Vagina (tissue), 2 donors: ENCODE measurements around the gene B4GALT4. TPM values are rescaled to one million over a fixed set of nuclear protein-coding genes. Genes with fewer than 3 reads are reported as not detected.
"Not testable (repeated sequence)": the region's sequence is repeated elsewhere in the genome, so short reads cannot be mapped to it uniquely, and the experiment has no call there.

Experiments used
- DNase-seq, 2 donors: peaks; one replicate each; pipeline ENCODE4 v3.0.0-alpha.2; 2017; ENCODE audit errors: extremely low spot score in 2 of 2
- H3K27ac ChIP-seq: fragments of 200-600 bp; sonication (generic); one replicate; pipeline ENCODE4 v1.5.1; 2019
- H3K27me3 ChIP-seq: fragments of 200-600 bp; sonication (generic); one replicate; pipeline ENCODE4 v1.5.1; 2019
- H3K36me3 ChIP-seq, 2 donors: fragments of 200-600 bp; sonication (generic); one replicate each; pipeline ENCODE4 v1.5.1; 2017 to 2019
- H3K4me1 ChIP-seq: fragments of 200-600 bp; sonication (generic); one replicate; pipeline ENCODE4 v1.5.1; 2019
- H3K4me3 ChIP-seq, 2 donors: fragments of 200-600 bp; sonication (generic); 1 replicate in 1 of 2; 2 replicates in 1 of 2; pipeline ENCODE4 v1.5.1; 2016 to 2019
- H3K9me3 ChIP-seq: fragments of 200-600 bp; sonication (generic); one replicate; pipeline ENCODE4 v1.5.1; 2019
- POLR2A ChIP-seq, 2 donors: fragments of 450-650 bp; IDR thresholded peaks; one replicate each; pipeline ENCODE4 v1.6.1; 2017; ENCODE audit warnings: antibody characterized with exemption in 2 of 2, mild to moderate bottlenecking in 2 of 2, moderate library complexity in 2 of 2
- POLR2AphosphoS5 ChIP-seq, 2 donors: sonication (generic); formaldehyde crosslinking; IDR thresholded peaks; one replicate each; pipeline ENCODE4 v1.9.0; 2017; ENCODE audit warnings: antibody characterized with exemption in 2 of 2, mild to moderate bottlenecking in 2 of 2, low read depth in 1 of 2; ENCODE audit not compliant: insufficient read depth in 1 of 2
- intact Hi-C: fragments of 100-400 bp; cut with DNase I; formaldehyde crosslinking; loops from one replicate; pipeline ENCODE4 v1.15.1; 2023
- total RNA-seq: library from RNA; depleted of rRNA; stranded (reverse); fragments of >200 nt; gene quantifications from one replicate; pipeline ENCODE4 v1.2.3, GENCODE V29; 2016
- TF ChIP-seq, protein P1 (sequence below), 3 experiments: fragments of 450-650 bp in 2 of 3; fragments of 200-600 bp in 1 of 3; sonication (generic) in 1 of 3; IDR thresholded peaks; one replicate each; pipeline ENCODE4 v1.5.1; 2017 to 2019; ENCODE audit warnings: antibody characterized with exemption in 3 of 3, mild to moderate bottlenecking in 2 of 3, moderate library complexity in 2 of 3

B4GALT4 gene
- total RNA-seq, 1 donor from 2014 or later = 12.0 TPM

DNA sequence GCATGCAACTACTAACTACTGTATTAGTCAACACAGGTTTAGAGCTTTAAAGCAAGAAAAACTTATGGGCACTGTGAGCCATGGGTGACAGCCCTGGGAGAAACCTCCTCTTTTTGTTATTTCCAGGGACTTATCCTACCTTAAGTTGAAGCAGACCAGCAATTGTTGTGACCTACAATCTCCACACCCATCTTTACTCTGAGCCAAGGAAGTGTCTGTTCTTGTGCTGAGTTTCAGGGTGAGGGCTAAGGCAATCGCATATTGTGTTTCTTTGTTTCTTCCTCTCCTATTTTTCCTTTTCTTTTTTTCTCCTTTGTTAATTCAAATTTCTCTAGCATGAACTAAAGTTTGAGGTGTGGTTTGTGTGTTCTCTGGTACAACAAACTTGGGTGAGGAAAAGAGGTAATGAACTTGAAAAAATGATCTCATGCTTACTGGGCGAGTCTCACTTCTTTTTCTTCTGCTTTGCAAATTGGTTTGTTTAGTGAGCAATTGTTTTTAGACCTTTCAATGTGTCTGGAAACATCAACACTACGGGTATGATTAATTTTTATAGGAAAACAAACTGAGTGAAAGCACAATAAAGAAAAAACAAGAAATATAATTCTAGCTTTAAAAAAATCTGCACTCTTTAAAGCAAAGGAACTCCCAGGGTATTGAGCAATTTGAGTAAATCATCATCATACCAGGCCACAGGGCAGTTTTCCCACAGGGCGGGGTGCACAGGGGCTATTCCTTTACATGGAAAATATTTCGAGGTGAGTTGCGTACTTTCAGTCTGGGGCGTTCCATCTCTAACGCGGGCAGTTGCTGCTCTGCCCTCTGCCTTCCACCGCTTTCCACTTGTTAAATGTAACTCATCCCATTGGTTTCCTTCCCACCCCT is 64.6 kb downstream of the B4GALT4 start:
- intact Hi-C loops = no loop called here
- DNase-seq = no peak
- Histone ChIP-seq H3K4me1 (no peaks in the 10 kb centered on the region), H3K4me3 (no peak overlapping the region), H3K36me3 (no peaks in the 10 kb centered on the region), H3K9me3 (no peaks in the 10 kb centered on the region), H3K27ac (no peak overlapping the region), H3K27me3 (no peaks in the 10 kb centered on the region)
- no peak for TF ChIP-seq POLR2A (IDR thresholded peaks at IDR 0.05)
- TF ChIP-seq, protein P1, sequence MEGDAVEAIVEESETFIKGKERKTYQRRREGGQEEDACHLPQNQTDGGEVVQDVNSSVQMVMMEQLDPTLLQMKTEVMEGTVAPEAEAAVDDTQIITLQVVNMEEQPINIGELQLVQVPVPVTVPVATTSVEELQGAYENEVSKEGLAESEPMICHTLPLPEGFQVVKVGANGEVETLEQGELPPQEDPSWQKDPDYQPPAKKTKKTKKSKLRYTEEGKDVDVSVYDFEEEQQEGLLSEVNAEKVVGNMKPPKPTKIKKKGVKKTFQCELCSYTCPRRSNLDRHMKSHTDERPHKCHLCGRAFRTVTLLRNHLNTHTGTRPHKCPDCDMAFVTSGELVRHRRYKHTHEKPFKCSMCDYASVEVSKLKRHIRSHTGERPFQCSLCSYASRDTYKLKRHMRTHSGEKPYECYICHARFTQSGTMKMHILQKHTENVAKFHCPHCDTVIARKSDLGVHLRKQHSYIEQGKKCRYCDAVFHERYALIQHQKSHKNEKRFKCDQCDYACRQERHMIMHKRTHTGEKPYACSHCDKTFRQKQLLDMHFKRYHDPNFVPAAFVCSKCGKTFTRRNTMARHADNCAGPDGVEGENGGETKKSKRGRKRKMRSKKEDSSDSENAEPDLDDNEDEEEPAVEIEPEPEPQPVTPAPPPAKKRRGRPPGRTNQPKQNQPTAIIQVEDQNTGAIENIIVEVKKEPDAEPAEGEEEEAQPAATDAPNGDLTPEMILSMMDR (IDR thresholded peaks at IDR 0.05) = no peak
- TF ChIP-seq POLR2AphosphoS5 (IDR thresholded peaks at IDR 0.05; ENCODE audit: insufficient read depth in 1 of 2, low read depth in 1 of 2) = no peak

DNA sequence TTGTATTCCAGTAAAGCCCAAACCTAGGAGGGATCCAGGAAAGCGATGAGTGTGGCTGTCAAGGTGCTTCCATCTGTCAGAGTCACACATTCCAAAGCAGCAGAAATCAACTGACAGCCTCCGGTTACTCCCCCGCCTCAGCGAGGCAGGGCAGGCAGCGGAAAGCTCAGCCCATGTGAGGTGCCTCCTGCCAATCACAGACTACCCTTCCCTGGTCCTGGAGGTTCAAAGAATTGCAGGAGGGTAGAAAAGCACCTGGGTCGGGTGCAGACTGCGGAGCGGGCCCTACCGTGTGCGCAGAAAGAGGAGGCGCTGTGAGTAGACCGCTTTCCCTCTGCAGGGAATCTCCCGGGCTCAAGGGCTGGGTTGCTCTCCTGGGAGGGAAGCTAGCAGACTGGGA is 67.4 kb downstream of the B4GALT4 start, which contains the start of gene UPK1B:
Gene UPK1B, plus strand, starts transcription at position 274 of the 400 bp plus-strand sequence. CDS start 13,144 bp downstream, outside the sequence.
- Histone ChIP-seq H3K27ac (no peak within 1 kb of the TSS), H3K4me3 (no peak within 1 kb of the TSS), H3K9me3 (no peaks in the 10 kb centered on the region), H3K27me3 (no peaks in the 10 kb centered on the region), H3K4me1 (no peaks in the 10 kb centered on the region), H3K36me3 (no peaks in the 10 kb centered on the region)
- intact Hi-C loops = no loop called here
- DNase-seq = no peak
- TF ChIP-seq POLR2A (IDR thresholded peaks at IDR 0.05) (no peak), POLR2AphosphoS5 (IDR thresholded peaks at IDR 0.05; ENCODE audit: insufficient read depth in 1 of 2, low read depth in 1 of 2) (no peak)
- TF ChIP-seq, protein P1 (IDR thresholded peaks at IDR 0.05) = no peak

DNA sequence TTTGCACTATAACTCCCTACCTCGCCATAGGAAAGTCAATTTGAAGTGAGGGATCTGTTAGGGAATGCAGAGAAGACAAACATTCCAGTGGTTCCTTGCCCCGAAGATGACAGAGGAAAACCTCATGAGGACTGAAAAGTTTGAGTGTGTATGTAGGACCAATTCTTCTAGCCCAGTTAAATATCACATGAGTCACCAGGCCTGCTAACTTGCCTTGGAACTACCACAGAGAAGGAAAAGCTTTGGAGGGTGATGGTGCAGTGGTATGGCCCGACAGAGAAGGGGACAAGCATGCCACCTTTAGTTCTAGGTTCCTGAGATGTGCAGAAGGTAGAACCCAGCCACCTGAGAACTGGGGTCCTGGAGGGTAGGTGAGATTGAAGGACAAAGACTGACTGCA is 69.9 kb downstream of the B4GALT4 start:
- H3K36me3 ChIP-seq = no peaks in the 10 kb centered on the region
- no peaks in the 10 kb centered on the region for H3K9me3 ChIP-seq
- DNase-seq = no peak
- TF ChIP-seq, protein P1 (IDR thresholded peaks at IDR 0.05) = no peak
- TF ChIP-seq POLR2AphosphoS5 (IDR thresholded peaks at IDR 0.05; ENCODE audit: insufficient read depth in 1 of 2, low read depth in 1 of 2) = no peak
- no peak for TF ChIP-seq POLR2A (IDR thresholded peaks at IDR 0.05)
- H3K4me3 ChIP-seq = no peak overlapping the region
- intact Hi-C loops = no loop called here
- H3K4me1 ChIP-seq = no peaks in the 10 kb centered on the region
- H3K27me3 ChIP-seq = no peaks in the 10 kb centered on the region
- H3K27ac ChIP-seq = no peak overlapping the region

DNA sequence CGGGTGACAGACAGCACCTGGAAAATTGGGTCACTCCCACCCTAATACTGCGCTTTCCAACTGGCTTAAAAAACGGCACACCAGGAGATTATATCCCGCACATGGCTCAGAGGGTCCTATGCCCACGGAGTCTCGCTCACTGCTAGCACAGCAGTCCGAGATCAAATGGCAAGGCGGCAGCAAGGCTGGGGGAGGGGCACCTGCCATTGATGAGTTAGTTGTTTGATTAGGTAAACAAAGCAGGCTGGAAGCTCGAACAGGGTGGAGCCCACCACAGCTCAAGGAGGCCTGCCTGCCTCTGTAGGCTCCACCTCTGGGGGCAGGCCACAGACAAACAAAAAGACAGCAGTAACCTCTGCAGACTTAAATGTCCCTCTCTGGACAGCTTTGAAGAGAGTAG is 75.9 kb downstream of the B4GALT4 start:
- H3K4me3 ChIP-seq, H3K36me3 ChIP-seq, H3K27ac ChIP-seq, H3K9me3 ChIP-seq, DNase-seq, intact Hi-C loops, H3K27me3 ChIP-seq, H3K4me1 ChIP-seq: not testable (repeated sequence)

Other genes with a start within 250 kb of the B4GALT4 start
- gene IGSF11, start 206.0 kb downstream of the B4GALT4 start, total RNA-seq = 3.4 TPM
- not detected for gene TEX55, start 94.7 kb downstream of the B4GALT4 start, total RNA-seq
- not detected for gene UPK1B, start 67.3 kb downstream of the B4GALT4 start, total RNA-seq
- gene ARHGAP31, start 53.5 kb upstream of the B4GALT4 start, total RNA-seq = 13.0 TPM
- 27.0 TPM for gene TMEM39A, start 222.7 kb upstream of the B4GALT4 start, total RNA-seq
- gene POGLUT1, start 228.1 kb upstream of the B4GALT4 start, total RNA-seq = 12.5 TPM